Mucosa of descending colon (tissue), 3 donors: ENCODE results near the gene FSTL4. TPM values are rescaled to one million over a fixed set of nuclear protein-coding genes. Genes with fewer than 3 reads are reported as not detected.
A peak's percentile ranks its signal among the peaks of the same experiment; 100 is the strongest.
"Not testable (repeated sequence)": the region's sequence is repeated elsewhere in the genome, so short reads cannot be mapped to it uniquely, and the experiment has no call there.

Experiments
- ATAC-seq: fragments of 200-7000 bp; cut with Tn5 transposase; one replicate; pipeline ENCODE4 v1.9.1; 2020; ENCODE audit warnings: mild to moderate bottlenecking, moderate library complexity
- DNase-seq, 3 donors: peaks; one replicate each; pipeline ENCODE4 v3.0.0-alpha.2; 2020
- H3K36me3 ChIP-seq: fragments of 200-600 bp; one replicate; pipeline ENCODE4 v1.8.0; 2021; ENCODE audit warnings: low read depth, mild to moderate bottlenecking
- H3K4me1 ChIP-seq: fragments of 200-600 bp; one replicate; pipeline ENCODE4 v1.8.0; 2021; ENCODE audit warnings: low read depth, mild to moderate bottlenecking
- H3K4me3 ChIP-seq: fragments of 200-600 bp; one replicate; pipeline ENCODE4 v1.8.0; 2021; ENCODE audit warnings: mild to moderate bottlenecking
- H3K9me3 ChIP-seq: fragments of 200-600 bp; one replicate; pipeline ENCODE4 v1.8.0; 2021; ENCODE audit warnings: mild to moderate bottlenecking
- CTCF ChIP-seq: fragments of 200-600 bp; IDR thresholded peaks from one replicate; pipeline ENCODE4 v1.8.0; 2022; ENCODE audit warnings: antibody characterized with exemption, mild to moderate bottlenecking
- intact Hi-C, 2 donors: fragments of 100-400 bp; cut with DNase I in 1 of 2; cut with micrococcal nuclease in 1 of 2; formaldehyde crosslinking; loops; one replicate each; pipeline versions ENCODE4 v1.11.0 to v1.11.1; 2022; cut with DNase I, micrococcal nuclease
- total RNA-seq, 3 donors: library from RNA; stranded (reverse); fragmentation: NEBNext Ultra II Directional in 2 of 3; extraction: Animal tissue kit (Norgen Biotek cat#: 25700) in 2 of 3; gene quantifications; one replicate each; pipeline versions ENCODE4 v1.2.1 to v1.2.4, GENCODE V29; 2021 to 2023
- donor health status: DM: no; HTN: no; CAD: no; lungs with moderate emphysema.
- donor health status: DM: no; HTN: no; CAD: no.
- donor health status: DM: no; HTN: yes; CAD: no.

The FSTL4 gene
- total RNA-seq, 3 donors from 2014 or later, result 0.29 to 0.77 (median 0.57) TPM

- intact Hi-C loops, result no loop called here
- DNase-seq, result no peak
- H3K9me3 ChIP-seq, result no peaks in the 10 kb centered on the region
- no peak overlapping the region for H3K4me3 ChIP-seq
- H3K36me3 ChIP-seq, result no peaks in the 10 kb centered on the region
- no peaks in the 10 kb centered on the region for H3K4me1 ChIP-seq
- TF ChIP-seq CTCF, result no peak
- ATAC-seq, result no peak
Measured at GRCh38 chr5:133449181-133449580, 163.2 kb downstream of the FSTL4 start.

- TF ChIP-seq CTCF, result no peak
- Histone ChIP-seq H3K9me3 (no peaks in the 10 kb centered on the region), H3K4me1 (no peaks in the 10 kb centered on the region), H3K36me3 (no peaks in the 10 kb centered on the region), H3K4me3 (no peak overlapping the region)
- ATAC-seq (no peak), DNase-seq (no peak)
- intact Hi-C loops, result no loop called here
Measured at GRCh38 chr5:133446440-133446839, 165.9 kb downstream of the FSTL4 start.

GRCh38 chr5:133445744-133446143 lies 166.6 kb downstream of the FSTL4 start:
- no peak for TF ChIP-seq CTCF
- intact Hi-C loops, result no loop called here
- no peak overlapping the region for H3K4me3 ChIP-seq
- peak in 1 of 3 donors; percentile 59 for DNase-seq
- H3K4me1 ChIP-seq, result no peaks in the 10 kb centered on the region
- no peaks in the 10 kb centered on the region for H3K9me3 ChIP-seq
- no peaks in the 10 kb centered on the region for H3K36me3 ChIP-seq
- peak; percentile 72 for ATAC-seq

- H3K4me1 ChIP-seq, H3K4me3 ChIP-seq, DNase-seq, intact Hi-C loops, H3K9me3 ChIP-seq, H3K36me3 ChIP-seq: not testable (repeated sequence)
- peak; percentile 27 for ATAC-seq
Measured at GRCh38 chr5:133445204-133445603, 167.1 kb downstream of the FSTL4 start.

- TF ChIP-seq CTCF, result no peak
- intact Hi-C loops, result no loop called here
- no peak for ATAC-seq
- DNase-seq, result no peak
- no peak overlapping the region for H3K4me3 ChIP-seq
- no peaks in the 10 kb centered on the region for H3K9me3 ChIP-seq
- H3K4me1 ChIP-seq, result no peaks in the 10 kb centered on the region
- no peaks in the 10 kb centered on the region for H3K36me3 ChIP-seq
Measured at GRCh38 chr5:133444711-133445110, 167.6 kb downstream of the FSTL4 start.

GRCh38 chr5:133441166-133441815 lies 171.1 kb downstream of the FSTL4 start:
- no peak for DNase-seq
- no peaks in the 10 kb centered on the region for H3K9me3 ChIP-seq
- no peaks in the 10 kb centered on the region for H3K4me1 ChIP-seq
- no peak for TF ChIP-seq CTCF
- ATAC-seq, result no peak
- H3K4me3 ChIP-seq, result no peak overlapping the region
- intact Hi-C loops, result no loop called here
- H3K36me3 ChIP-seq, result no peaks in the 10 kb centered on the region
